Gastrocnemius medialis (tissue), 4 donors: ENCODE results near the gene ADAT2. TPM values are rescaled to one million over a fixed set of nuclear protein-coding genes. Genes with fewer than 3 reads are reported as not detected.
A peak's percentile ranks its signal among the peaks of the same experiment; 100 is the strongest.

ENCODE experiments used
- ATAC-seq, 2 donors: fragments of 150-250 bp; one replicate each; pipeline ENCODE4 v1.9.1; 2016
- DNase-seq, 2 donors: peaks; one replicate each; pipeline ENCODE4 v3.0.0-alpha.2; 2019
- H3K27ac ChIP-seq, 4 donors: fragments of 200-600 bp; sonication (generic); 1 replicate in 1 of 4; 2 replicates in 3 of 4; pipeline ENCODE4 v1.5.1; 2016 to 2018; ENCODE audit warnings: mild to moderate bottlenecking in 2 of 4, moderate library complexity in 1 of 4
- H3K27me3 ChIP-seq, 3 donors: fragments of 200-600 bp; sonication (generic) in 2 of 3; 1 replicate in 1 of 3; 2 replicates in 2 of 3; pipeline versions ENCODE4 v1.5.1 to v1.6.0; 2016 to 2019; ENCODE audit warnings: mild to moderate bottlenecking in 1 of 3, moderate library complexity in 1 of 3
- H3K36me3 ChIP-seq, 2 donors: fragments of 200-600 bp; sonication (generic) in 1 of 2; one replicate each; pipeline ENCODE4 v1.5.1; 2017 to 2018
- H3K4me1 ChIP-seq, 2 donors: fragments of 200-600 bp; sonication (generic) in 1 of 2; one replicate each; pipeline ENCODE4 v1.5.1; 2016 to 2017; ENCODE audit warnings: mild to moderate bottlenecking in 2 of 2
- H3K4me3 ChIP-seq, 4 donors: fragments of 200-600 bp; sonication (generic) in 3 of 4; 1 replicate in 1 of 4; 2 replicates in 3 of 4; pipeline ENCODE4 v1.5.1; 2016 to 2019; ENCODE audit warnings: mild to moderate bottlenecking in 2 of 4
- H3K9me3 ChIP-seq, 3 donors: fragments of 200-600 bp; sonication (generic) in 2 of 3; 1 replicate in 1 of 3; 2 replicates in 2 of 3; pipeline ENCODE4 v1.5.1; 2016 to 2019
- POLR2A ChIP-seq, 2 donors: fragments of 450-650 bp; IDR thresholded peaks; one replicate each; pipeline ENCODE4 v1.6.1; 2017; ENCODE audit warnings: antibody characterized with exemption in 2 of 2, mild to moderate bottlenecking in 2 of 2, moderate library complexity in 2 of 2
- in situ Hi-C, 4 donors: fragments of 200-750 bp; cut with MboI; loops; one replicate each; pipeline versions ENCODE4 v1.15.0 to v1.8.0; 2017; ENCODE audit warnings: low sequenced_read_pairs in 4 of 4
- intact Hi-C: fragments of 100-400 bp; cut with DNase I; formaldehyde crosslinking; loops from one replicate; pipeline ENCODE4 v1.15.1; 2023; ENCODE audit warnings: low total_unique reads
- total RNA-seq, 4 donors: library from RNA; depleted of rRNA; stranded (reverse); fragments of >200 nt; gene quantifications; one replicate each; pipeline versions ENCODE4 v1.1.0 to v1.2.3, GENCODE V29; 2016
- TF ChIP-seq, protein P1 (sequence below), 5 experiments: fragments of 450-650 bp in 3 of 5; fragments of 200-600 bp in 2 of 5; sonication (generic) in 2 of 5; IDR thresholded peaks in 4 of 5; conservative IDR thresholded peaks in 1 of 5; 1 replicate in 4 of 5; 2 replicates in 1 of 5; pipeline ENCODE4 v1.5.1; 2016 to 2019; ENCODE audit warnings: antibody characterized with exemption in 5 of 5, mild to moderate bottlenecking in 3 of 5, moderate library complexity in 3 of 5

Gene ADAT2
- total RNA-seq, 4 donors from 2014 or later = 0.16 to 4.4 (median 0.94) TPM

DNA sequence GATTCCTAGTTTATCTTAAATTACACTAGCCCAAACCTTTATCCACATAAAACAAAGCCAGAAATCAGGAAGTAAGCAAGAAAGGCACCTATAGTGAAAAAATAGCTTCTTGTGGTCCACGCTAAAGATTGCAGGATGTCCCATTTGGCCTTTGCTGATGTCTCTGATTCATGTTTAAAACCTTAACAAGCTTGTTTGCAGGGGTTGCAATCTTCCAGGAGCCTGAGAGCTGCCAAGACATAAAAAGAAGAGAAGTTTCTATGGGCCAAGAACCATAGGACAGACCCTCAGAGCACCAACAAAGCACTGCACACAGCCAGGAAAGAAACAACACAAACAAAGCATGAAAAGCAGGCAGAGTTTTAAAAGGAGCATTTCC is 49.4 kb downstream of the ADAT2 start:
- intact Hi-C loops = no loop called here
- in situ Hi-C loops = loop anchor here in 1 of 4 donors (25.0 kb wide), 2 partner anchors 714 to 914 kb away; no protein-coding TSS in a partner anchor
- Histone ChIP-seq H3K4me3 (no peak overlapping the region), H3K27me3 (peaks cover 0 to 3% (median 0%) of the 10 kb centered on the region in 3 donors), H3K27ac (no peak overlapping the region), H3K9me3 (no peaks in the 10 kb centered on the region), H3K4me1 (peaks cover 0 to 4% of the 10 kb centered on the region in 2 donors), H3K36me3 (no peaks in the 10 kb centered on the region)
- TF ChIP-seq, protein P1, sequence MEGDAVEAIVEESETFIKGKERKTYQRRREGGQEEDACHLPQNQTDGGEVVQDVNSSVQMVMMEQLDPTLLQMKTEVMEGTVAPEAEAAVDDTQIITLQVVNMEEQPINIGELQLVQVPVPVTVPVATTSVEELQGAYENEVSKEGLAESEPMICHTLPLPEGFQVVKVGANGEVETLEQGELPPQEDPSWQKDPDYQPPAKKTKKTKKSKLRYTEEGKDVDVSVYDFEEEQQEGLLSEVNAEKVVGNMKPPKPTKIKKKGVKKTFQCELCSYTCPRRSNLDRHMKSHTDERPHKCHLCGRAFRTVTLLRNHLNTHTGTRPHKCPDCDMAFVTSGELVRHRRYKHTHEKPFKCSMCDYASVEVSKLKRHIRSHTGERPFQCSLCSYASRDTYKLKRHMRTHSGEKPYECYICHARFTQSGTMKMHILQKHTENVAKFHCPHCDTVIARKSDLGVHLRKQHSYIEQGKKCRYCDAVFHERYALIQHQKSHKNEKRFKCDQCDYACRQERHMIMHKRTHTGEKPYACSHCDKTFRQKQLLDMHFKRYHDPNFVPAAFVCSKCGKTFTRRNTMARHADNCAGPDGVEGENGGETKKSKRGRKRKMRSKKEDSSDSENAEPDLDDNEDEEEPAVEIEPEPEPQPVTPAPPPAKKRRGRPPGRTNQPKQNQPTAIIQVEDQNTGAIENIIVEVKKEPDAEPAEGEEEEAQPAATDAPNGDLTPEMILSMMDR (IDR thresholded peaks at IDR 0.05 in 4 of 5, conservative IDR thresholded peaks at IDR 0.05 in 1 of 5) = no peak
- TF ChIP-seq POLR2A (IDR thresholded peaks at IDR 0.05) = no peak
- ATAC-seq = no peak
- no peak for DNase-seq

DNA sequence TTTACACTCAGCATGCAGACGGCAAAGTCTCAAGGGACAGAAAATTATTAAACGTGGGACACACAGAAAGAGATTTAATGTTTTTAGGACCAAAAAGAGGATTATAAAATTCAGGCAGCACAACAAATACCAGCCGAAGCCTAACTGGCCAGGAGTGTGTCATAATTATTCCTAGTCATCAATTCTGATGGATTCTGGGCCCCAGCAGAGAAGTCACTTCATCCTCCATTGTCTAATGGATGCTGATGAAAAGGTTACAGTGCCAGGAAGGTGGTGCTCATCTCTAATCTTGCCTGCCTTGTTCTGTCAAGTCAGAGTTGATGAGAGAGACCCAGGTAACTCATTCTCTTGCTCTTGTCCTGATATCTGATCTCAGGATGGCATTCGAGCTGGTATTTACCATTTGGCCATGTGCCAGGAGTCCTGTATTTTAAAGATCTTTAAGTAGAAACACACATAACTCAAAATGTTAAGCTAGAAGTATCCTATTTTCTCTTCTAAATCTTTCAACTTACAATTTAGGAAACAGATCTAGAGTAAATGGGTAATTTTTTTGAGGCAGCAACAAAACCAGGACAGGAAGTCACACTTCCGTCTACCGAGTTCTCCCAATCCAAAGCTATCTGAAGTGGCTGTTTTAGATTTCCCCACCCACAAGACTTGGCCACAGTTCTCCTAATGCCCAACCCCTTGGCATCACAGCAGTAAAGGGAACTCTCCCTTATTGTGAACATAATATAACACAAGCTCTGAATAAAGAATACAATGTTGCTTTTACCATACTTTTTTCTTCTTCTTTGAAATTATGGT is 50.0 kb downstream of the ADAT2 start:
- intact Hi-C loops (no loop called here), in situ Hi-C loops (loop anchor here in 1 of 4 donors (25.0 kb wide), 2 partner anchors 713 to 913 kb away; no protein-coding TSS in a partner anchor)
- DNase-seq = no peak

DNA sequence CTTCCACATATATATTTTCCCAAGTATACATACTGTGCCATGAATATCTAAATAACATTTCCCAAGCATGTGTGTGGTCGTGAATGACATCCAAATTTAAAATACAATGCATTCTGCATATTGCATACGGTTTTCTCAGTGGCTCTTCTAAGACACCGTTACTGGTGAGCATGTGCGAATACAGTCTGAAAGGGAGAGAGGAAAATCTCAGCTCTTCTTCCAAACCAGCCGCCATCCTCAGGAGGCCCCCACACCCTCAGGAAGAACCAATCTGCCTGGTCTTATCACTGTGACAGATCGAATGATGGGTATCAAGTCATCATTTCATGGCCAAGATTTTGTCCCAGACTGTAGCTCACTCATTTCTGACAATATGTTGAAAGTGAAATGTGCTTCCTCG is 50.7 kb downstream of the ADAT2 start:
- no peak for DNase-seq
- intact Hi-C loops = no loop called here
- in situ Hi-C loops = loop anchor here in 1 of 4 donors (25.0 kb wide), 2 partner anchors 712 to 912 kb away; no protein-coding TSS in a partner anchor

More for the DNA sequence above, 50.0 kb downstream of the ADAT2 start:
- no peak overlapping the region for H3K4me3 ChIP-seq
- no peak for ATAC-seq
- peaks cover 0 to 4% of the 10 kb centered on the region in 2 donors for H3K4me1 ChIP-seq
- TF ChIP-seq, protein P1 (IDR thresholded peaks at IDR 0.05 in 4 of 5, conservative IDR thresholded peaks at IDR 0.05 in 1 of 5) = no peak
- no peak for TF ChIP-seq POLR2A (IDR thresholded peaks at IDR 0.05)
- no peaks in the 10 kb centered on the region for H3K9me3 ChIP-seq
- H3K27me3 ChIP-seq = peaks cover 0 to 7% (median 0%) of the 10 kb centered on the region in 3 donors
- H3K36me3 ChIP-seq = no peaks in the 10 kb centered on the region
- H3K27ac ChIP-seq = no peak overlapping the region

DNA sequence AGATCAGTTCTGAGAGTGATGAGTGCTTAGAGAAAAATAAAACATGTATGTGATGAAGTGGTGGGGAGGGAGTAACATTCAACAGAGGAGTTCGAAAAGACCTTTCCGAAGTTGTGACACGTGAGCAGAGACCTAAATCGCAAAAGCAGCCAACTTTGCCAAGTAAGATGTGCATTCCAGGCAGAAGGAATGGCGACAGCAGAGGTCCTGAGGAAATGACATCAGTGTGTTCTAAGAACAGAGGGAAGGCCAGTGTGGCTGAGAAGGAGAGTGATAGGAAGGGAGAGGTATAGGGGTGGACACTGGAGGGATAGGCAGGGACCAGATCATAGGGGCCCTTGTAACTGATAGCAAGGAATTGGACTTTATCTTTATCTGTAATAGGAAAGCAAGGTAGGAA is 51.3 kb downstream of the ADAT2 start:
- ATAC-seq (no peak), DNase-seq (no peak)
- Histone ChIP-seq H3K27me3 (peaks cover 0 to 8% (median 0%) of the 10 kb centered on the region in 3 donors), H3K4me1 (peaks cover 0 to 4% of the 10 kb centered on the region in 2 donors), H3K27ac (peak overlapping the region in 1 of 4 donors; percentile 20), H3K36me3 (no peaks in the 10 kb centered on the region), H3K4me3 (no peak overlapping the region), H3K9me3 (no peaks in the 10 kb centered on the region)
- no peak for TF ChIP-seq POLR2A (IDR thresholded peaks at IDR 0.05)
- TF ChIP-seq, protein P1 (IDR thresholded peaks at IDR 0.05 in 4 of 5, conservative IDR thresholded peaks at IDR 0.05 in 1 of 5) = no peak
- in situ Hi-C loops (no loop called here), intact Hi-C loops (no loop called here)

More for the DNA sequence above, 50.7 kb downstream of the ADAT2 start:
- Histone ChIP-seq H3K4me1 (peaks cover 0 to 4% of the 10 kb centered on the region in 2 donors), H3K36me3 (no peaks in the 10 kb centered on the region), H3K4me3 (no peak overlapping the region), H3K27me3 (peaks cover 0 to 8% (median 0%) of the 10 kb centered on the region in 3 donors), H3K27ac (no peak overlapping the region), H3K9me3 (no peaks in the 10 kb centered on the region)
- ATAC-seq = no peak
- TF ChIP-seq, protein P1 (IDR thresholded peaks at IDR 0.05 in 4 of 5, conservative IDR thresholded peaks at IDR 0.05 in 1 of 5) = no peak
- no peak for TF ChIP-seq POLR2A (IDR thresholded peaks at IDR 0.05)
